Astrocyte (in vitro differentiated cells and primary cell): ENCODE results near the gene TMEM184B. TPM values are rescaled to one million over a fixed set of nuclear protein-coding genes. Genes with fewer than 3 reads are reported as not detected.

Experiments used
- DNase-seq: peaks from one replicate; pipeline ENCODE4 v3.0.0-alpha.2; 2010; ENCODE audit warnings: low read depth
- FAIRE-seq: peaks from 2 replicates; lab custom pipeline; 2011; peaks lifted over from hg19 to GRCh38; lab: Jason Lieb, UNC
- H2AFZ ChIP-seq: 2 replicates; pipeline ENCODE4 v1.6.0; 2012; ENCODE audit warnings: low read depth, low read length, inconsistent platforms
- H3K27ac ChIP-seq: 2 replicates; pipeline ENCODE4 v1.5.1; 2011; ENCODE audit warnings: low read depth, low read length, inconsistent platforms
- H3K27me3 ChIP-seq: 2 replicates; pipeline ENCODE4 v1.6.0; 2011; ENCODE audit warnings: low read length, inconsistent platforms; ENCODE audit not compliant: insufficient read depth
- H3K36me3 ChIP-seq: 2 replicates; pipeline ENCODE4 v1.5.1; 2011; ENCODE audit warnings: low read length, inconsistent platforms; ENCODE audit not compliant: insufficient read depth
- H3K4me1 ChIP-seq: 2 replicates; pipeline ENCODE4 v1.5.1; 2011; ENCODE audit warnings: low read length, inconsistent platforms; ENCODE audit not compliant: insufficient read depth
- H3K4me2 ChIP-seq: 2 replicates; pipeline ENCODE4 v1.6.0; 2012; ENCODE audit warnings: low read length, inconsistent platforms
- H3K4me3 ChIP-seq: 2 replicates; pipeline ENCODE4 v1.5.1; 2011; ENCODE audit warnings: low read depth, mild to moderate bottlenecking, low read length, inconsistent platforms; ENCODE audit not compliant: insufficient read depth
- H3K79me2 ChIP-seq: 2 replicates; pipeline ENCODE4 v1.6.0; 2012; ENCODE audit warnings: mild to moderate bottlenecking, low read length, inconsistent platforms; ENCODE audit not compliant: insufficient read depth
- H3K9ac ChIP-seq: 2 replicates; pipeline ENCODE4 v1.6.0; 2012; ENCODE audit warnings: mild to moderate bottlenecking, low read length, inconsistent platforms
- H3K9me3 ChIP-seq: 2 replicates; pipeline ENCODE4 v1.5.1; 2012; ENCODE audit warnings: low read depth, mild to moderate bottlenecking, low read length, inconsistent platforms; ENCODE audit not compliant: insufficient read depth
- H4K20me1 ChIP-seq: 2 replicates; pipeline ENCODE4 v1.6.0; 2012; ENCODE audit warnings: low read length, inconsistent platforms; ENCODE audit not compliant: insufficient read depth
- H3K27ac Mint-ChIP-seq: one replicate; pipeline ENCODE4 v1.8.0; 2021; ENCODE audit warnings: mild to moderate bottlenecking, mixed read lengths; ENCODE audit not compliant: unreplicated experiment
- H3K27me3 Mint-ChIP-seq: one replicate; pipeline ENCODE4 v1.8.0; 2021; ENCODE audit warnings: low read depth, mixed read lengths; ENCODE audit not compliant: unreplicated experiment
- H3K36me3 Mint-ChIP-seq: one replicate; pipeline ENCODE4 v1.8.0; 2021; ENCODE audit warnings: low read depth, mixed read lengths; ENCODE audit not compliant: unreplicated experiment
- H3K4me1 Mint-ChIP-seq: one replicate; pipeline ENCODE4 v1.8.0; 2021; ENCODE audit warnings: low read depth, mixed read lengths; ENCODE audit not compliant: unreplicated experiment
- H3K4me3 Mint-ChIP-seq: one replicate; pipeline ENCODE4 v1.8.0; 2021; ENCODE audit warnings: mild to moderate bottlenecking, moderate library complexity, mixed read lengths; ENCODE audit not compliant: unreplicated experiment
- H3K9me3 Mint-ChIP-seq: one replicate; pipeline ENCODE4 v1.8.0; 2021; ENCODE audit warnings: mild to moderate bottlenecking, mixed read lengths; ENCODE audit not compliant: unreplicated experiment
- CTCF ChIP-seq: IDR thresholded peaks from 2 replicates; pipeline ENCODE4 v1.5.1; 2011; ENCODE audit warnings: low read depth, mild to moderate bottlenecking, inconsistent platforms, low read length, moderate library complexity; ENCODE audit not compliant: insufficient read depth
- EZH2 ChIP-seq: IDR thresholded peaks from 2 replicates; pipeline ENCODE4 v1.6.1; 2012; ENCODE audit warnings: mild to moderate bottlenecking, low read length, inconsistent platforms; ENCODE audit not compliant: insufficient read depth
- total RNA-seq: library from RNA; stranded (reverse); gene quantifications from 2 replicates; pipeline ENCODE4 v1.2.1, GENCODE V29; 2021

Gene TMEM184B
- total RNA-seq, 1 donor from 2014 or later, result 109 TPM

- no peaks in the 10 kb centered on the region for H3K27me3 Mint-ChIP-seq
- H3K27ac ChIP-seq, result peak overlapping the region; percentile 91
- H3K4me1 ChIP-seq, result peaks cover 57% of the 10 kb centered on the region
- H3K79me2 ChIP-seq, result peaks cover 61% of the 10 kb centered on the region
- H3K36me3 Mint-ChIP-seq, result peaks cover 6% of the 10 kb centered on the region
- peak overlapping the region; percentile 97 for H3K27ac Mint-ChIP-seq
- peak overlapping the region; percentile 96 for H3K4me2 ChIP-seq
- H3K9ac ChIP-seq, result peak overlapping the region; percentile 100
- TF ChIP-seq CTCF (no peak), EZH2 (no peak)
- H3K9me3 ChIP-seq, result no peaks in the 10 kb centered on the region
- DNase-seq (no peak), FAIRE-seq (no peak)
- peaks cover 9% of the 10 kb centered on the region for H3K36me3 ChIP-seq
- H3K27me3 ChIP-seq, result no peaks in the 10 kb centered on the region
- H2AFZ ChIP-seq, result no peak overlapping the region
- H3K4me3 Mint-ChIP-seq, result peak overlapping the region; percentile 97
- H3K4me1 Mint-ChIP-seq, result peaks cover 45% of the 10 kb centered on the region
- H3K4me3 ChIP-seq, result peak overlapping the region; percentile 89
- peaks cover 56% of the 10 kb centered on the region for H4K20me1 ChIP-seq
- no peaks in the 10 kb centered on the region for H3K9me3 Mint-ChIP-seq
Observed at GRCh38 chr22:38315823-38316363, 43.1 kb upstream of the TMEM184B start.

DNA sequence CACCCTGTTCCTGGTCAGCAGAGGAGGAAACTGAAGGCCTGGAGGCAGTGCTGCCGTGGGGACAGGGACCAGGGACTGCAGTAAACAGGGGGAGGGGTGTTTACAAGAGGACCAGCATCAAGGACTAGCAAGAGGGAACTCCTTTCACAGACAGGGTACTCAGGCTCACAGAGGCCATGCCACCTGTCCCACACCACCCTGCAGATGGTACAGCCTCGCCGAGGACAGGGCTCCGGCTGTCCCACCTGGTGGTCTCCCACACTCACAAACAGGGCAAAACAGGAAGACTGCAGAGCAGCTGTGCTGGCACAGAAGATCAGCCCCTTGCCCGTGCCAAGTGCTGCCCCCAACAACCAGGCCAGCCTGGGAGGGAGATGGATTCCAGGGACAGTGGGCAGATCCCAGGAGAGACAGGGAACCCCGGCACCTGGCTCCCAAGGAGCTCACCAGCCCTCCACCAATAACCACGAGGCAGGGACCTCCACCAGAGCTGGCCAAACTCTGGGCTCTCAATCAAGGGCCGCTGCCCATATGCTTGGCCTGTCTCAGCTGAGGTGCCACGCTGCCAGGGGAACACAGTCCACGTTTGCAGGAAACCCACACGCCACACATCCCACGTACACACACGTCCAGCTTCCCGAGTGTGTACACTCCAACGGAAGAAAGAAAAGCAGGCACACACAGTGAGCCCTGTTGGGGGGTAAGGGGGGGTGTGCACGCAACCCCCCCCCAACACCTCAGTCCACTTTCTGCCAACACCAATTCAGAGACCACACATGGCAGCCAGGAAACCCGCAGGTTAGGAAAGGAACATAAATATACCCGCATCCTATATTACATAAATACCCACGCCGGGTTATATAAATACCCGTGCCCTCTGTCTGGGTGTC lies 42.4 kb upstream of the TMEM184B start:
- Histone ChIP-seq H3K4me3 (peak overlapping the region; percentile 89), H3K79me2 (peaks cover 68% of the 10 kb centered on the region), H3K9ac (peak overlapping the region; percentile 100), H3K27me3 (no peaks in the 10 kb centered on the region), H3K9me3 (no peaks in the 10 kb centered on the region), H3K27ac (peak overlapping the region; percentile 91), H2AFZ (no peak overlapping the region), H3K36me3 (peaks cover 9% of the 10 kb centered on the region), H4K20me1 (peaks cover 63% of the 10 kb centered on the region), H3K4me1 (peaks cover 64% of the 10 kb centered on the region), H3K4me2 (peak overlapping the region; percentile 96)
- H3K36me3 Mint-ChIP-seq, result peaks cover 6% of the 10 kb centered on the region
- TF ChIP-seq EZH2 (no peak), CTCF (no peak)
- H3K27me3 Mint-ChIP-seq, result no peaks in the 10 kb centered on the region
- H3K4me3 Mint-ChIP-seq, result peak overlapping the region; percentile 97
- peak overlapping the region; percentile 97 for H3K27ac Mint-ChIP-seq
- H3K4me1 Mint-ChIP-seq, result peaks cover 50% of the 10 kb centered on the region
- FAIRE-seq, result no peak
- DNase-seq, result peak; percentile 23
- H3K9me3 Mint-ChIP-seq, result no peaks in the 10 kb centered on the region
